K562 (cell line): Measurements from ENCODE around the gene GHR. TPM values are rescaled to one million over a fixed set of nuclear protein-coding genes. Genes with fewer than 3 reads are reported as not detected.

ENCODE experiments used
- ATAC-seq: fragments of 200-7000 bp; cut with Tn5 transposase; 3 replicates; pipeline ENCODE4 v1.9.1; 2020; ENCODE audit warnings: moderate library complexity
- BruUV-seq: library from RNA; stranded (reverse); fragments of 400-500 nt; replicated peaks from 2 replicates; lab custom pipeline; 2021; lab: Mats Ljungman, UMichigan
- CTCF ChIA-PET: fragments of 300-600 bp; formaldehyde crosslinking; extraction: SDS; loops from one replicate; lab custom pipeline; 2021; ENCODE audit warnings: low intra/inter-chr PET ratio; lab: Yijun Ruan, JAX
- POLR2A ChIA-PET: fragments of 300-600, 350-650 bp; sonication (Branson Sonifier 250); formaldehyde crosslinking; extraction: SDS; loops from one replicate; lab custom pipeline; 2021; ENCODE audit warnings: antibody characterized with exemption, inconsistent platforms; lab: Yijun Ruan, JAX
- DNase-seq, 4 experiments: peaks; one replicate each; pipeline versions ENCODE4 v3.0.0 to v3.0.0-alpha.2; 2011 to 2018; ENCODE audit warnings: low spot score in 3 of 4, mixed read lengths in 3 of 4; ENCODE audit errors: extremely low read depth in 1 of 4
- FAIRE-seq: peaks from 2 replicates; lab custom pipeline; 2011; peaks lifted over from hg19 to GRCh38; lab: Jason Lieb, UNC
- H2AFZ ChIP-seq: 2 replicates; pipeline ENCODE4 v1.6.0; 2011; ENCODE audit warnings: low read depth, low read length, control low read depth, inconsistent platforms
- H3K27ac ChIP-seq: fragments of 200-600 bp; 3 replicates; pipeline ENCODE4 v1.8.0; 2011; ENCODE audit warnings: low read depth, mild to moderate bottlenecking, control low read depth, inconsistent platforms, low read length, moderate library complexity, mixed read lengths; ENCODE audit errors: extremely low read depth
- H3K27me3 ChIP-seq, 2 experiments: fragments of 300-600 bp in 1 of 2; 2 replicates in 1 of 2; 3 replicates in 1 of 2; pipeline versions ENCODE4 v1.6.0 to v1.8.0; 2011; ENCODE audit warnings: inconsistent platforms in 2 of 2, low read length in 2 of 2, mild to moderate bottlenecking in 1 of 2, mixed read lengths in 1 of 2, moderate library complexity in 1 of 2; ENCODE audit not compliant: control insufficient read depth in 2 of 2, insufficient read depth in 2 of 2
- H3K36me3 ChIP-seq: fragments of 300-600 bp; 3 replicates; pipeline ENCODE4 v1.8.0; 2011; ENCODE audit warnings: mild to moderate bottlenecking, low read length, inconsistent platforms; ENCODE audit not compliant: control insufficient read depth, insufficient read depth
- H3K4me1 ChIP-seq, 2 experiments: fragments of 200-600 bp in 1 of 2; replicated peaks in 1 of 2; 2 replicates in 1 of 2; 3 replicates in 1 of 2; pipeline versions ENCODE4 v1.5.1 to v1.8.0; 2011; ENCODE audit warnings: inconsistent platforms in 2 of 2, low read length in 2 of 2, mild to moderate bottlenecking in 1 of 2, mixed read lengths in 1 of 2, moderate library complexity in 1 of 2; ENCODE audit not compliant: control insufficient read depth in 2 of 2, insufficient read depth in 2 of 2
- H3K4me2 ChIP-seq: 2 replicates; pipeline ENCODE4 v1.6.1; 2011; ENCODE audit warnings: low read length, control low read depth, inconsistent platforms, mixed read lengths; ENCODE audit not compliant: insufficient read depth
- H3K4me3 ChIP-seq: fragments of 200-600 bp; sonication (generic), shearing (Covaris generic); 2 replicates; pipeline ENCODE4 v1.5.1; 2016; ENCODE audit warnings: control low read depth, inconsistent platforms
- H3K79me2 ChIP-seq: fragments of 200-600 bp; 3 replicates; pipeline ENCODE4 v1.8.0; 2011; ENCODE audit warnings: low read length, inconsistent platforms; ENCODE audit not compliant: control insufficient read depth, insufficient read depth
- H3K9ac ChIP-seq, 2 experiments: 2 replicates each; pipeline versions ENCODE4 v1.6.0 to v1.6.1; 2011; ENCODE audit warnings: low read depth in 2 of 2, low read length in 2 of 2, control low read depth in 1 of 2, inconsistent platforms in 1 of 2, mild to moderate bottlenecking in 1 of 2, mixed read lengths in 1 of 2; ENCODE audit not compliant: insufficient read depth in 1 of 2
- H3K9me1 ChIP-seq: one replicate; pipeline ENCODE4 v1.6.0; 2011; ENCODE audit warnings: inconsistent platforms, mild to moderate bottlenecking, low read length, moderate library complexity; ENCODE audit not compliant: control insufficient read depth, insufficient read depth
- H3K9me3 ChIP-seq: replicated peaks from 2 replicates; pipeline ENCODE4 v1.5.1; 2011; ENCODE audit warnings: low read depth, low read length, inconsistent platforms; ENCODE audit not compliant: control insufficient read depth, insufficient read depth
- H4K20me1 ChIP-seq: replicated peaks from 2 replicates; pipeline ENCODE4 v1.6.1; 2011; ENCODE audit warnings: low read length, inconsistent platforms, mixed read lengths; ENCODE audit not compliant: control insufficient read depth, insufficient read depth
- AFF4 ChIP-seq: sonication (generic); formaldehyde crosslinking; IDR thresholded peaks from 2 replicates; pipeline ENCODE4 v1.8.0; 2023; ENCODE audit warnings: mild to moderate bottlenecking, missing genetic modification reagents
- EGR1 ChIP-seq: fragments of 450-650 bp; conservative IDR thresholded peaks from 2 replicates; pipeline ENCODE4 v1.6.1; 2017; ENCODE audit warnings: mild to moderate bottlenecking
- ESRRB ChIP-seq: fragments of 250-450 bp; sonication (Bioruptor Pico); IDR thresholded peaks from 2 replicates; pipeline ENCODE4 v1.5.0; 2020; ENCODE audit warnings: mild to moderate bottlenecking, moderate library complexity, borderline replicate concordance
- KLF13 ChIP-seq: fragments of 450-650 bp; IDR thresholded peaks from 2 replicates; pipeline ENCODE4 v1.6.1; 2016; ENCODE audit warnings: missing genetic modification characterization, low read depth, mild to moderate bottlenecking, missing compliant biosample characterization, moderate library complexity, borderline replicate concordance
- SP1 ChIP-seq: sonication (generic); formaldehyde crosslinking; IDR thresholded peaks from 2 replicates; pipeline ENCODE4 v1.8.1; 2022; ENCODE audit warnings: mild to moderate bottlenecking, missing genetic modification reagents
- TCF3 ChIP-seq: sonication (generic); formaldehyde crosslinking; IDR thresholded peaks from 2 replicates; pipeline ENCODE4 v1.4.0; 2020; ENCODE audit warnings: mild to moderate bottlenecking, missing genetic modification reagents
- TGIF2 ChIP-seq: sonication (generic); formaldehyde crosslinking; IDR thresholded peaks from 2 replicates; pipeline ENCODE4 v1.8.1; 2022; ENCODE audit warnings: mild to moderate bottlenecking, missing genetic modification reagents, moderate library complexity
- VEZF1 ChIP-seq: fragments of 200-800 bp; sonication (Bioruptor generic); IDR thresholded peaks from 2 replicates; pipeline ENCODE4 v1.6.1; 2017; ENCODE audit warnings: missing genetic modification characterization, missing compliant biosample characterization
- ZEB2 ChIP-seq: fragments of 450-650 bp; IDR thresholded peaks from 2 replicates; pipeline ENCODE4 v1.6.1; 2016
- ZNF23 ChIP-seq: fragments of 250-450 bp; sonication (Bioruptor Pico); IDR thresholded peaks from 2 replicates; pipeline ENCODE4 v1.4.0; 2020; ENCODE audit warnings: mild to moderate bottlenecking
- WGBS: fragments of 100-300 bp; shearing (Covaris generic); methylation state at CpG from one replicate; pipeline ENCODE4 v1.1.6; 2016; ENCODE audit warnings: low coverage, mixed read lengths; ENCODE audit not compliant: insufficient coverage; ENCODE audit errors: missing lambda C conversion rate; 5-methylcytosine and 5-hydroxymethylcytosine counted together
- in situ Hi-C: fragments of 300-500 bp; cut with MboI; formaldehyde crosslinking; loops from 4 replicates; pipeline ENCODE4 v1.15.0; 2018; ENCODE audit warnings: inconsistent platforms, mixed read lengths
- intact Hi-C: fragments of 100-400 bp; cut with micrococcal nuclease; formaldehyde crosslinking; loops from 2 replicates; pipeline ENCODE4 v1.14.2; 2022
- polyA plus RNA-seq, 8 experiments: library from polyadenylated mRNA; depleted of rRNA in 4 of 8; stranded (reverse) in 5 of 8; unstranded in 3 of 8; fragments of >200 nt; fragmentation: Nextera tagmentation in 2 of 8; fragmentation: Illumina TruSeq in 1 of 8; extraction: Ambion mirVana in 2 of 8; extraction: Trizol in 1 of 8; gene quantifications; 2 replicates each; pipeline versions ENCODE4 v1.2.1 to v1.2.3, GENCODE V29; 2011 to 2014; ENCODE audit warnings: inconsistent platforms in 1 of 8, missing spikeins in 1 of 8
- total RNA-seq, 7 experiments: library from RNA; depleted of rRNA in 6 of 7; stranded (reverse); fragments of >200 nt in 6 of 7; fragmentation: Illumina TruSeq in 2 of 7; extraction: Trizol in 2 of 7; gene quantifications; 2 replicates each; pipeline versions ENCODE4 v1.2.1 to v1.2.3, GENCODE V29; 2011 to 2021; ENCODE audit warnings: low replicate concordance in 1 of 7

The GHR gene
- total and polyA plus RNA-seq, 9 of the 15 experiments (the other 6 are each of a cell fraction or from before 2014, with no cell fraction given): 0.01 to 0.13 (median 0.07) TPM; not detected in 5

GRCh38 chr5:42570966-42571960 is 148.0 kb downstream of the GHR start:
- CTCF ChIA-PET: interaction anchor here (0.5 kb wide), 1 partner anchor 42 kb away, joined by 4 read pairs; no protein-coding TSS in a partner anchor
- Histone ChIP-seq H3K9ac (no peak overlapping the region), H3K4me1 (no peaks in the 10 kb centered on the region), H3K4me2 (no peak overlapping the region), H3K9me3 (no peaks in the 10 kb centered on the region), H3K79me2 (no peaks in the 10 kb centered on the region), H2AFZ (no peak overlapping the region), H4K20me1 (no peaks in the 10 kb centered on the region), H3K27me3 (0 out of 5 replicates have a peak, but pooled peaks cover 0 to 4% of the 10 kb centered on the region in 2 experiments), H3K4me3 (no peak overlapping the region), H3K9me1 (no peaks in the 10 kb centered on the region), H3K36me3 (no peaks in the 10 kb centered on the region), H3K27ac (no peak overlapping the region)
- no peak for FAIRE-seq
- WGBS: 1% methylated on average over 8 of the region's 8 CpGs
- no TSS peak for BruUV-seq
- in situ Hi-C loops (no loop called here), intact Hi-C loops (no loop called here)
- TF ChIP-seq ZNF23 (CRISPR knock-in tag) (no peak), SP1 (CRISPR knock-in tag) (no peak), KLF13 (tag) (no peak), EGR1 (no peak), ZEB2 (no peak), AFF4 (CRISPR knock-in tag) (no peak), TCF3 (CRISPR knock-in tag) (no peak), VEZF1 (no peak), TGIF2 (CRISPR knock-in tag) (no peak), ESRRB (no peak)
- no peak for DNase-seq
- POLR2A ChIA-PET: no interaction called here
- ATAC-seq: no peak
